Spleen (tissue), 7 donors: Measurements from ENCODE around the gene SLC22A12.
A peak's percentile ranks its signal among the peaks of the same experiment; 100 is the strongest.

Source experiments
- CTCF ChIP-seq, 11 experiments: fragments of 200-600 bp in 7 of 11; fragments of 450-650 bp in 4 of 11; sonication (generic) in 4 of 11; IDR thresholded peaks in 8 of 11; conservative IDR thresholded peaks in 3 of 11; 1 replicate in 7 of 11; 2 replicates in 4 of 11; pipeline versions ENCODE4 v1.4.0 to v1.8.0; 2016 to 2021; ENCODE audit warnings: antibody characterized with exemption in 11 of 11, inconsistent platforms in 4 of 11, mild to moderate bottlenecking in 1 of 11
- POLR2A ChIP-seq, 3 donors: fragments of 450-650 bp; IDR thresholded peaks; one replicate each; pipeline ENCODE4 v1.5.1; 2017; ENCODE audit warnings: antibody characterized with exemption in 3 of 3, mild to moderate bottlenecking in 1 of 3
- POLR2AphosphoS5 ChIP-seq, 3 donors: sonication (generic); formaldehyde crosslinking; IDR thresholded peaks; one replicate each; pipeline ENCODE4 v1.5.1; 2017; ENCODE audit warnings: antibody characterized with exemption in 3 of 3
- donor health status: DM: no; HTN: no; CAD: no; lungs with moderate emphysema.
- donor health status: DM: no; HTN: no; CAD: no.
- donor health status: DM: no; HTN: no; CAD: no.

- TF ChIP-seq CTCF (IDR thresholded peaks at IDR 0.05 in 8 of 11, conservative IDR thresholded peaks at IDR 0.05 in 3 of 11): no peak
- TF ChIP-seq POLR2A (IDR thresholded peaks at IDR 0.05): no peak
- TF ChIP-seq POLR2AphosphoS5 (IDR thresholded peaks at IDR 0.05): peak; percentile 51 to 64 (median 64)
Observed at GRCh38 chr11:64620381-64620971, 29.5 kb downstream of the SLC22A12 start.
